H9 (cell line): ENCODE results near the gene A2ML1. TPM values are rescaled to one million over a fixed set of nuclear protein-coding genes. Genes with fewer than 3 reads are reported as not detected.

Source experiments
- DNase-seq: peaks from one replicate; pipeline ENCODE4 v3.0.0-alpha.2; 2017
- H2AFZ ChIP-seq: one replicate; pipeline ENCODE4 v1.6.1; 2013; ENCODE audit warnings: mild to moderate bottlenecking, low read length, control low read depth, moderate library complexity
- H2AK5ac ChIP-seq: 2 replicates; pipeline ENCODE4 v1.6.1; 2013; ENCODE audit warnings: low read length, control low read depth, mixed read lengths; ENCODE audit not compliant: insufficient read length
- H2BK120ac ChIP-seq: one replicate; pipeline ENCODE4 v1.6.1; 2013; ENCODE audit warnings: low read depth, mild to moderate bottlenecking, low read length, control low read depth, inconsistent platforms; ENCODE audit not compliant: poor library complexity, severe bottlenecking
- H2BK12ac ChIP-seq: 2 replicates; pipeline ENCODE4 v1.6.1; 2013; ENCODE audit warnings: low read length, control low read depth, mixed read lengths, low read depth; ENCODE audit not compliant: insufficient read length
- H2BK15ac ChIP-seq: 2 replicates; pipeline ENCODE4 v1.6.1; 2013; ENCODE audit warnings: low read depth, low read length, control low read depth
- H2BK20ac ChIP-seq: one replicate; pipeline ENCODE4 v1.6.1; 2013; ENCODE audit warnings: low read depth, mild to moderate bottlenecking, low read length, control low read depth, inconsistent platforms; ENCODE audit not compliant: poor library complexity, severe bottlenecking
- H2BK5ac ChIP-seq: 2 replicates; pipeline ENCODE4 v1.6.1; 2013; ENCODE audit warnings: low read length, control low read depth, mixed read lengths; ENCODE audit not compliant: insufficient read length
- H3K14ac ChIP-seq: 2 replicates; pipeline ENCODE4 v1.6.1; 2013; ENCODE audit warnings: low read length, control low read depth; ENCODE audit not compliant: insufficient read depth
- H3K18ac ChIP-seq: 2 replicates; pipeline ENCODE4 v1.6.1; 2013; ENCODE audit warnings: low read depth, mild to moderate bottlenecking, mixed read lengths, low read length, control low read depth; ENCODE audit not compliant: insufficient read length
- H3K23ac ChIP-seq: 2 replicates; pipeline ENCODE4 v1.6.1; 2013; ENCODE audit warnings: low read length, control low read depth, mixed read lengths, low read depth; ENCODE audit not compliant: insufficient read length
- H3K23me2 ChIP-seq: 2 replicates; pipeline ENCODE4 v1.6.1; 2013; ENCODE audit warnings: low read depth, mild to moderate bottlenecking, mixed read lengths, low read length, control low read depth; ENCODE audit not compliant: insufficient read length, poor library complexity, severe bottlenecking
- H3K27ac ChIP-seq: 2 replicates; pipeline ENCODE4 v1.5.1; 2013; ENCODE audit warnings: low read length, control low read depth, mixed read lengths, low read depth; ENCODE audit not compliant: insufficient read length
- H3K27me3 ChIP-seq: 2 replicates; pipeline ENCODE4 v1.6.1; 2013; ENCODE audit warnings: low read length, control low read depth, inconsistent platforms; ENCODE audit not compliant: insufficient read depth
- H3K4ac ChIP-seq: 2 replicates; pipeline ENCODE4 v1.6.1; 2013; ENCODE audit warnings: low read depth, mild to moderate bottlenecking, control low read depth, inconsistent platforms, low read length, moderate library complexity
- H3K4me1 ChIP-seq: 2 replicates; pipeline ENCODE4 v1.6.1; 2013; ENCODE audit warnings: low read length, control low read depth, inconsistent platforms; ENCODE audit not compliant: insufficient read depth
- H3K4me2 ChIP-seq: 2 replicates; pipeline ENCODE4 v1.6.1; 2013; ENCODE audit warnings: low read length, control low read depth, mixed read lengths; ENCODE audit not compliant: insufficient read length, insufficient read depth
- H3K56ac ChIP-seq: 2 replicates; pipeline ENCODE4 v1.6.1; 2013; ENCODE audit warnings: low read depth, mild to moderate bottlenecking, mixed read lengths, low read length, control low read depth; ENCODE audit not compliant: insufficient read length
- H3K79me1 ChIP-seq: 2 replicates; pipeline ENCODE4 v1.6.1; 2013; ENCODE audit warnings: low read depth, mild to moderate bottlenecking, moderate library complexity, low read length, control low read depth, inconsistent platforms; ENCODE audit not compliant: insufficient read depth, poor library complexity, severe bottlenecking
- H3K79me2 ChIP-seq: 2 replicates; pipeline ENCODE4 v1.6.1; 2013; ENCODE audit warnings: low read length, control low read depth, inconsistent platforms; ENCODE audit not compliant: insufficient read depth
- H3K9ac ChIP-seq: 2 replicates; pipeline ENCODE4 v1.6.1; 2013; ENCODE audit warnings: low read length, control low read depth, mixed read lengths; ENCODE audit not compliant: insufficient read length; ENCODE audit errors: extremely low read depth
- H3K9me3 ChIP-seq: one replicate; pipeline ENCODE4 v1.6.1; 2013; ENCODE audit warnings: low read depth, low read length, inconsistent platforms; ENCODE audit not compliant: control insufficient read depth
- H3T11ph ChIP-seq: one replicate; pipeline ENCODE4 v1.6.1; 2013; ENCODE audit warnings: mild to moderate bottlenecking, low read length, control low read depth, inconsistent platforms
- H4K20me1 ChIP-seq: one replicate; pipeline ENCODE4 v1.6.1; 2013; ENCODE audit not compliant: control insufficient read depth, insufficient read length, insufficient read depth
- H4K5ac ChIP-seq: 2 replicates; pipeline ENCODE4 v1.6.1; 2013; ENCODE audit warnings: low read depth, mild to moderate bottlenecking, mixed read lengths, low read length, control low read depth; ENCODE audit not compliant: insufficient read length
- H4K8ac ChIP-seq: replicated peaks from 2 replicates; pipeline ENCODE4 v1.6.1; 2013; ENCODE audit warnings: low read length, control low read depth, mixed read lengths, low read depth; ENCODE audit not compliant: insufficient read length
- H4K91ac ChIP-seq: 2 replicates; pipeline ENCODE4 v1.6.1; 2013; ENCODE audit warnings: low read depth, mild to moderate bottlenecking, moderate library complexity, mixed read lengths, low read length, control low read depth; ENCODE audit not compliant: insufficient read length
- H3K27ac Mint-ChIP-seq, 3 experiments: 2 replicates in 2 of 3; 3 replicates in 1 of 3; pipeline ENCODE4 v1.8.0; 2020 to 2021; ENCODE audit warnings: mixed read lengths in 3 of 3, mild to moderate bottlenecking in 1 of 3, moderate library complexity in 1 of 3
- H3K27me3 Mint-ChIP-seq: 2 replicates; pipeline ENCODE4 v1.8.0; 2021; ENCODE audit warnings: low read depth, mild to moderate bottlenecking, moderate library complexity, mixed read lengths
- H3K36me3 Mint-ChIP-seq, 3 experiments: 2 replicates in 2 of 3; 3 replicates in 1 of 3; pipeline ENCODE4 v1.8.0; 2020 to 2021; ENCODE audit warnings: low read depth in 3 of 3, mixed read lengths in 3 of 3; ENCODE audit not compliant: insufficient read depth in 1 of 3
- H3K4me1 Mint-ChIP-seq, 2 experiments: 2 replicates each; pipeline ENCODE4 v1.8.0; 2020; ENCODE audit warnings: mixed read lengths in 2 of 2
- H3K4me3 Mint-ChIP-seq, 2 experiments: 2 replicates in 1 of 2; 3 replicates in 1 of 2; pipeline ENCODE4 v1.8.0; 2020 to 2021; ENCODE audit warnings: mild to moderate bottlenecking in 2 of 2, mixed read lengths in 2 of 2, moderate library complexity in 1 of 2
- H3K9me3 Mint-ChIP-seq, 2 experiments: 2 replicates in 1 of 2; 3 replicates in 1 of 2; pipeline ENCODE4 v1.8.0; 2020; ENCODE audit warnings: mild to moderate bottlenecking in 2 of 2, mixed read lengths in 2 of 2, moderate library complexity in 1 of 2
- CTCF ChIP-seq: fragments of 200-600 bp; sonication (generic); conservative IDR thresholded peaks from 3 replicates; pipeline ENCODE4 v1.8.0; 2021; ENCODE audit warnings: antibody characterized with exemption, mild to moderate bottlenecking
- WGBS: extraction: QIAGEN DNeasy Blood & Tissue Kit; methylation state at CpG from one replicate; pipeline ENCODE4 v1.1.7; 2013; ENCODE audit warnings: missing lambda C conversion rate, low lambda C conversion rate, mixed read lengths; ENCODE audit not compliant: insufficient read length; ENCODE audit errors: extremely low coverage; 5-methylcytosine and 5-hydroxymethylcytosine counted together
- total RNA-seq: library from RNA; stranded (reverse); gene quantifications from 2 replicates; pipeline ENCODE4 v1.2.1, GENCODE V29; 2021

A2ML1 gene
- total RNA-seq, 1 experiment from 2014 or later = 2.8 TPM

GRCh38 chr12:8911606-8912268 is 89.3 kb downstream of the A2ML1 start:
- H3T11ph ChIP-seq = peak overlapping the region; percentile 94
- H3K27ac Mint-ChIP-seq = peak overlapping the region; percentile 99 to 100 (median 100)
- no peak overlapping the region for H2BK20ac ChIP-seq
- H3K4me2 ChIP-seq = peak overlapping the region; percentile 57
- peak overlapping the region; percentile 66 for H3K18ac ChIP-seq
- no peaks in the 10 kb centered on the region for H3K27me3 Mint-ChIP-seq
- H2AFZ ChIP-seq = no peak overlapping the region
- no peak overlapping the region; the same call in 1 of the 2 replicates for H3K14ac ChIP-seq
- no peak for DNase-seq
- H3K9me3 ChIP-seq = no peaks in the 10 kb centered on the region
- no peak overlapping the region for H4K5ac ChIP-seq
- peak overlapping the region; percentile 98 for H3K27ac ChIP-seq
- no peaks in the 10 kb centered on the region for H3K27me3 ChIP-seq
- no peak overlapping the region for H2BK5ac ChIP-seq
- no CpG with 5 or more reads among the region's 3 CpGs for WGBS
- peaks cover 20% of the 10 kb centered on the region for H3K79me2 ChIP-seq
- no peaks in the 10 kb centered on the region; a peak in 1 of 7 replicates for H3K36me3 Mint-ChIP-seq
- H3K56ac ChIP-seq = no peak overlapping the region
- peak overlapping the region; percentile 81 to 94 for H3K4me3 Mint-ChIP-seq
- H4K91ac ChIP-seq = no peak overlapping the region
- peak overlapping the region; percentile 86 for H2BK120ac ChIP-seq
- H2BK15ac ChIP-seq = no peak overlapping the region
- no peak overlapping the region for H2AK5ac ChIP-seq
- no peak overlapping the region for H3K23ac ChIP-seq
- H3K79me1 ChIP-seq = no peaks in the 10 kb centered on the region
- H3K4me1 Mint-ChIP-seq = peaks cover 53 to 54% of the 10 kb centered on the region in 2 experiments
- no peak overlapping the region; the same call in 1 of the 2 replicates for H3K4ac ChIP-seq
- TF ChIP-seq CTCF = no peak
- H2BK12ac ChIP-seq = no peak overlapping the region
- no peak overlapping the region for H4K8ac ChIP-seq
- no peaks in the 10 kb centered on the region for H4K20me1 ChIP-seq
- H3K9me3 Mint-ChIP-seq = peaks cover 0 to 3% of the 10 kb centered on the region in 2 experiments; a peak in 1 of 5 replicates
- peaks cover 2% of the 10 kb centered on the region; the same call in 1 of the 2 replicates for H3K4me1 ChIP-seq
- H3K9ac ChIP-seq = no peak overlapping the region
- H3K23me2 ChIP-seq = peaks cover 5% of the 10 kb centered on the region
